A673 (cell line): ENCODE results near the gene VPS52.

Source experiments
- EZH2 ChIP-seq: fragments of 200-600 bp; sonication (generic); IDR thresholded peaks from 2 replicates; pipeline ENCODE4 v1.6.1; 2017; ENCODE audit warnings: borderline replicate concordance, low read depth, mild to moderate bottlenecking, mixed read lengths, antibody characterized with exemption, low read length; ENCODE audit not compliant: poor library complexity, severe bottlenecking
- TF ChIP-seq, protein P1 (sequence below): fragments of 300-800, 200-600 bp; sonication (generic); conservative IDR thresholded peaks from 2 replicates; pipeline ENCODE4 v1.5.1; 2017; ENCODE audit warnings: low read depth, mild to moderate bottlenecking, antibody characterized with exemption, low read length, moderate library complexity, mixed read lengths

DNA sequence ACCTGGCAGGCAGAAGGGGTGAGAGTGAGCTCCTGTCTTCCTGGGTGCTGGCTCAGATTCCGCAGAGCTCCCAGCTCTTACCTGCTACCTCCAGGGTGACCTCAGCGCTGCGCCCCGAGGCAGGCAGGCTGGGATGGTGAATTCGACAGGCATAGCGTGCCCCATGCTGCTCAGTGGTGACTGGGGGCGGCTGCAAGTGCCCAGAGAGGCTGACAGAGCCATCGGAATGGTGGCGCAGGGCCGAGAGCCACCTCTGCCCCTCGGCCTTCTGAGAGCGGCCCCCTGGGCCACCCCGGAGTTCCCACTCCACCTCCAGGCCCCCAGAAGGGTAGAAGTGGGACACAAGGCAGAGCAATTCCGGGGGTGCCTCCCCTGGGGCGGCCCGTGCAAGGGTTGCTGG, 32.5 kb upstream of the VPS52 start:
- TF ChIP-seq, protein P1, sequence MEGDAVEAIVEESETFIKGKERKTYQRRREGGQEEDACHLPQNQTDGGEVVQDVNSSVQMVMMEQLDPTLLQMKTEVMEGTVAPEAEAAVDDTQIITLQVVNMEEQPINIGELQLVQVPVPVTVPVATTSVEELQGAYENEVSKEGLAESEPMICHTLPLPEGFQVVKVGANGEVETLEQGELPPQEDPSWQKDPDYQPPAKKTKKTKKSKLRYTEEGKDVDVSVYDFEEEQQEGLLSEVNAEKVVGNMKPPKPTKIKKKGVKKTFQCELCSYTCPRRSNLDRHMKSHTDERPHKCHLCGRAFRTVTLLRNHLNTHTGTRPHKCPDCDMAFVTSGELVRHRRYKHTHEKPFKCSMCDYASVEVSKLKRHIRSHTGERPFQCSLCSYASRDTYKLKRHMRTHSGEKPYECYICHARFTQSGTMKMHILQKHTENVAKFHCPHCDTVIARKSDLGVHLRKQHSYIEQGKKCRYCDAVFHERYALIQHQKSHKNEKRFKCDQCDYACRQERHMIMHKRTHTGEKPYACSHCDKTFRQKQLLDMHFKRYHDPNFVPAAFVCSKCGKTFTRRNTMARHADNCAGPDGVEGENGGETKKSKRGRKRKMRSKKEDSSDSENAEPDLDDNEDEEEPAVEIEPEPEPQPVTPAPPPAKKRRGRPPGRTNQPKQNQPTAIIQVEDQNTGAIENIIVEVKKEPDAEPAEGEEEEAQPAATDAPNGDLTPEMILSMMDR = no peak
- TF ChIP-seq EZH2 = no peak
